Heart right ventricle (tissue), 16 donors: ENCODE data around the gene OLFM1. TPM values are rescaled to one million over a fixed set of nuclear protein-coding genes. Genes with fewer than 3 reads are reported as not detected.

Experiments used
- ATAC-seq, 8 donors: fragments of 200-7000 bp; cut with Tn5 transposase; one replicate each; pipeline ENCODE4 v1.9.1; 2020; ENCODE audit warnings: mild to moderate bottlenecking in 8 of 8, moderate library complexity in 8 of 8, moderate number of reproducible peaks in 1 of 8
- DNase-seq, 2 donors: peaks; one replicate each; pipeline ENCODE4 v3.0.0-alpha.2; 2020
- H3K27ac ChIP-seq, 10 donors: fragments of 200-600 bp; sonication (generic) in 2 of 10; one replicate each; pipeline versions ENCODE4 v1.5.0 to v1.8.0; 2020 to 2022; ENCODE audit warnings: mild to moderate bottlenecking in 3 of 10
- H3K27me3 ChIP-seq, 7 donors: fragments of 200-600 bp; one replicate each; pipeline ENCODE4 v1.8.0; 2021 to 2022; ENCODE audit warnings: mild to moderate bottlenecking in 2 of 7
- H3K36me3 ChIP-seq, 9 donors: fragments of 200-600 bp; sonication (generic) in 1 of 9; one replicate each; pipeline versions ENCODE4 v1.5.0 to v1.8.0; 2020 to 2022; ENCODE audit warnings: mild to moderate bottlenecking in 2 of 9
- H3K4me1 ChIP-seq, 9 donors: fragments of 200-600 bp; sonication (generic) in 1 of 9; one replicate each; pipeline versions ENCODE4 v1.5.0 to v1.8.0; 2020 to 2022; ENCODE audit warnings: mild to moderate bottlenecking in 4 of 9
- H3K4me3 ChIP-seq, 10 donors: fragments of 200-600 bp; sonication (generic) in 2 of 10; one replicate each; pipeline versions ENCODE4 v1.5.0 to v1.8.0; 2020 to 2022; ENCODE audit warnings: mild to moderate bottlenecking in 7 of 10, moderate library complexity in 2 of 10
- H3K9me3 ChIP-seq, 11 donors: fragments of 200-600 bp in 10 of 11; sonication (generic) in 2 of 11; one replicate each; pipeline versions ENCODE4 v1.5.0 to v1.8.0; 2013 to 2022; ENCODE audit warnings: mild to moderate bottlenecking in 2 of 11, control low read depth in 1 of 11, moderate library complexity in 1 of 11
- CTCF ChIP-seq, 9 donors: fragments of 200-600 bp; sonication (generic) in 2 of 9; IDR thresholded peaks; one replicate each; pipeline versions ENCODE4 v1.5.0 to v1.8.0; 2021 to 2022; ENCODE audit warnings: antibody characterized with exemption in 9 of 9, mild to moderate bottlenecking in 5 of 9, moderate library complexity in 1 of 9
- WGBS, 2 donors: extraction: QIAGEN DNeasy Blood & Tissue Kit; methylation state at CpG; one replicate each; pipeline ENCODE4 v1.1.7; 2013; ENCODE audit warnings: inconsistent platforms in 1 of 2; 5-methylcytosine and 5-hydroxymethylcytosine counted together
- intact Hi-C, 10 donors: fragments of 100-400 bp; cut with DNase I; formaldehyde crosslinking; loops; one replicate each; pipeline versions ENCODE4 v1.11.1 to v1.14.2; 2022
- polyA plus RNA-seq, 2 donors: library from polyadenylated mRNA; stranded (reverse); fragments of 200-250 nt; gene quantifications; one replicate each; pipeline ENCODE4 v1.2.3, GENCODE V29; 2013
- total RNA-seq, 10 donors: library from RNA; stranded (reverse); fragmentation: NEBNext Ultra II Directional in 3 of 10; extraction: Animal tissue kit (Norgen Biotek cat#: 25700) in 3 of 10; gene quantifications; one replicate each; pipeline versions ENCODE4 v1.2.1 to v1.2.4, GENCODE V29; 2021 to 2023
- donor health status: Arrhythmogenic right ventricular cardiomyopathy.
- donor health status: ischemic (EF 13 %, LVEDD 7.1; RV severe dilation, severe dysfunction).
- donor health status: healthy with polysubstance abuse.
- donor health status: DM: no; HTN: yes; CAD: no.
- donor health status: DM: no; HTN: no; CAD: no.
- donor health status: ischemic (EF 25% LVEDD 6.9; RV normal size, moderate dysfunction).
- donor health status: ischemic (EF 25% LVEDD 5.7; RV mildly dilated, moderate dysfunction).
- donor health status: healthy.
- donor health status: DM: yes; HTN: yes; CAD: no.
- donor health status: Ischemic cardiomyopathy.
- donor health status: ischemic (EF 35%, LVEDD 5.7; RV mildly dilated, moderate dysfunction).
- donor health status: nonischemic (EF 11% LVEDD 7.7; RV severe dilation, severe dysfunction).
- donor health status: DM: yes; HTN: yes; CAD: no.
- donor health status: PGD.
- donor health status: ischemic (EF 29% LVEDD 5.4; RV normal size, mild dysfunction).
- donor health status: nonischemic (EF 23%, LVEDD 6.1; RV moderate dilation, normal function).

Gene OLFM1
- total and polyA plus RNA-seq, 12 donors, result 3.3 to 14.9 (median 6.5) TPM

GRCh38 chr9:135122316-135122715 lies 34.8 kb downstream of the OLFM1 start:
- Histone ChIP-seq H3K4me3 (no peak overlapping the region), H3K9me3 (peaks cover 0 to 9% (median 0%) of the 10 kb centered on the region in 11 donors), H3K27me3 (peaks cover 0 to 11% (median 0%) of the 10 kb centered on the region in 7 donors), H3K27ac (no peak overlapping the region), H3K4me1 (peaks cover 0 to 5% (median 0%) of the 10 kb centered on the region in 9 donors), H3K36me3 (peaks cover 0 to 6% (median 0%) of the 10 kb centered on the region in 9 donors)
- DNase-seq, result no peak
- peak in 1 of 8 donors; percentile 16 for ATAC-seq
- no peak for TF ChIP-seq CTCF (IDR thresholded peaks at IDR 0.05)
- 85 to 93% methylated on average over 12 of the region's 12 CpGs for WGBS, 2 donors
- intact Hi-C loops, result no loop called here

GRCh38 chr9:135123126-135123772 lies 35.8 kb downstream of the OLFM1 start:
- Histone ChIP-seq H3K27ac (no peak overlapping the region), H3K9me3 (peaks cover 0 to 9% (median 0%) of the 10 kb centered on the region in 11 donors), H3K4me3 (no peak overlapping the region), H3K4me1 (peaks cover 0 to 5% (median 0%) of the 10 kb centered on the region in 9 donors), H3K27me3 (peaks cover 0 to 15% (median 0%) of the 10 kb centered on the region in 7 donors), H3K36me3 (peaks cover 0 to 6% (median 0%) of the 10 kb centered on the region in 9 donors)
- no peak for DNase-seq
- WGBS, 2 donors, result 74 to 78% methylated on average over 6 of the region's 6 CpGs
- no peak for ATAC-seq
- intact Hi-C loops, result no loop called here
- TF ChIP-seq CTCF (IDR thresholded peaks at IDR 0.05), result no peak

GRCh38 chr9:135123773-135124134 lies 36.3 kb downstream of the OLFM1 start:
- 60 to 73% methylated on average over 7 of the region's 7 CpGs for WGBS, 2 donors
- H3K27ac ChIP-seq, result no peak overlapping the region

More at GRCh38 chr9:135123773-135124134, 36.3 kb downstream of the OLFM1 start:
- DNase-seq, result no peak
- Histone ChIP-seq H3K4me1 (peaks cover 0 to 5% (median 0%) of the 10 kb centered on the region in 9 donors), H3K27me3 (peaks cover 0 to 15% (median 0%) of the 10 kb centered on the region in 7 donors), H3K9me3 (peaks cover 0 to 9% (median 0%) of the 10 kb centered on the region in 11 donors), H3K36me3 (peaks cover 0 to 6% (median 0%) of the 10 kb centered on the region in 9 donors), H3K4me3 (no peak overlapping the region)
- ATAC-seq, result peak in 5 of 8 donors; percentile 11 to 94 (median 71)
- intact Hi-C loops, result no loop called here
- TF ChIP-seq CTCF (IDR thresholded peaks at IDR 0.05), result no peak
